ENCODE results near the gene SLC10A7. TPM values are rescaled to one million over a fixed set of nuclear protein-coding genes. Genes with fewer than 3 reads are reported as not detected.

The SLC10A7 gene
- 14.7 TPM for total RNA-seq

GRCh38 chr4:146521541-146522097 is at the start of gene SLC10A7:
TSS of gene SLC10A7 (minus strand) at chr4:146521940. CDS start at chr4:146521717, 223 bp downstream.
- DNase-seq = peak; percentile 88

- DNase-seq = no peak
These were observed 45.7 kb upstream of the SLC10A7 start for GRCh38 chr4:146567396-146567795.

GRCh38 chr4:146564492-146564891 is 42.8 kb upstream of the SLC10A7 start:
- no peak for DNase-seq

GRCh38 chr4:146550161-146550560 is 28.4 kb upstream of the SLC10A7 start:
- no peak for DNase-seq

GRCh38 chr4:146548443-146548842 is 26.7 kb upstream of the SLC10A7 start:
- DNase-seq = no peak

GRCh38 chr4:146545102-146545501 is 23.4 kb upstream of the SLC10A7 start:
- no peak for DNase-seq

GRCh38 chr4:146534178-146534577 is 12.4 kb upstream of the SLC10A7 start:
- DNase-seq = no peak

GRCh38 chr4:146525754-146526153 is 4.0 kb upstream of the SLC10A7 start:
- DNase-seq = no peak

- DNase-seq = no peak
These were observed 2.9 kb upstream of the SLC10A7 start for GRCh38 chr4:146524663-146525062.

GRCh38 chr4:146522869-146523205 is 1.1 kb upstream of the SLC10A7 start:
- DNase-seq = peak; percentile 32

- peak; percentile 95 for DNase-seq
These were observed 543 bp upstream of the SLC10A7 start for GRCh38 chr4:146522098-146522868.

GRCh38 chr4:146520896-146521540 is 722 bp downstream of the SLC10A7 start:
- DNase-seq = peak; percentile 65

- DNase-seq = no peak
These were observed 6.9 kb downstream of the SLC10A7 start for GRCh38 chr4:146514651-146515357.

- no peak for DNase-seq
These were observed 8.2 kb downstream of the SLC10A7 start for GRCh38 chr4:146513548-146513947.

- DNase-seq = no peak
These were observed 10.4 kb downstream of the SLC10A7 start for GRCh38 chr4:146511381-146511780.

- no peak for DNase-seq
These were observed 10.8 kb downstream of the SLC10A7 start for GRCh38 chr4:146510942-146511341.

- DNase-seq = no peak
These were observed 13.4 kb downstream of the SLC10A7 start for GRCh38 chr4:146508229-146508939.

- no peak for DNase-seq
These were observed 14.1 kb downstream of the SLC10A7 start for GRCh38 chr4:146507632-146508031.

- DNase-seq = no peak
These were observed 15.5 kb downstream of the SLC10A7 start for GRCh38 chr4:146506272-146506671.

GRCh38 chr4:146500216-146500615 is 21.5 kb downstream of the SLC10A7 start:
- DNase-seq = no peak

GRCh38 chr4:146498291-146498690 is 23.4 kb downstream of the SLC10A7 start:
- DNase-seq = no peak

- no peak for DNase-seq
These were observed 26.5 kb downstream of the SLC10A7 start for GRCh38 chr4:146495269-146495668.
